Thyroid gland (tissue), 4 donors: ENCODE results near the gene VSTM4.

Experiments used
- CTCF ChIP-seq, 6 experiments: fragments of 200-600 bp in 3 of 6; fragments of 450-650 bp in 3 of 6; sonication (generic) in 3 of 6; IDR thresholded peaks; one replicate each; pipeline ENCODE4 v1.5.1; 2016 to 2019; ENCODE audit warnings: antibody characterized with exemption in 6 of 6, mild to moderate bottlenecking in 2 of 6, inconsistent platforms in 1 of 6, moderate library complexity in 1 of 6
- POLR2A ChIP-seq, 2 donors: fragments of 450-650 bp; IDR thresholded peaks; one replicate each; pipeline ENCODE4 v1.6.1; 2017; ENCODE audit warnings: antibody characterized with exemption in 2 of 2, mild to moderate bottlenecking in 2 of 2, moderate library complexity in 1 of 2

GRCh38 chr10:49053053-49053997, 62.0 kb downstream of the VSTM4 start:
- TF ChIP-seq CTCF (IDR thresholded peaks at IDR 0.05) = no peak
- no peak for TF ChIP-seq POLR2A (IDR thresholded peaks at IDR 0.05)
